Measurements from ENCODE around the gene SOHLH2.

The SOHLH2 gene

DNA sequence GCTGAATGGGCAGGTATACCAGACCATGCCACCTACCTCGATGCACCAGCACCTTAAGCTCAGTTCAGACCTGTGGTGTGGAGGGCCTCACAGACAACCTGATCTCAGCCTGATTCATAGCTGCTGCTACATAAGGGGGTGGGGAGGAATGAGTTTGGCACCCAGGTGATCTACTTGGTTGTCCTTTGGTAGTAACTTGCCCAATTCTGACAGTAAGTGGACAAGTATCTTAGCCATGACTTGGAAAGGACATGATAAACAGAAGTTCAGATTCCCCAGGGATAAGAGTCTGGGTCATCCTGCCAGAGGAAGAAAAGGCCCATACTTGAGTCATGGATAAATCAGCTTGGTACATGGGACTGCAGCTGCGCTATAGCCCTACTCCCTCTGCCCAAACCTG is 28.4 kb upstream of the SOHLH2 start:
- no peaks in the 10 kb centered on the region for H3K36me3 ChIP-seq (ENCODE audit: control insufficient read depth in 2 of 2, insufficient read depth in 2 of 2, low read length in 2 of 2)
- no peak overlapping the region for H3K27ac ChIP-seq (ENCODE audit: low read depth in 2 of 2, low read length in 2 of 2)
- peaks cover 0 to 2% of the 10 kb centered on the region in 2 donors for H3K9me3 ChIP-seq (ENCODE audit: control insufficient read depth in 2 of 2, low read length in 2 of 2)
- H3K27me3 ChIP-seq (ENCODE audit: control insufficient read depth in 2 of 2, insufficient read depth in 2 of 2, low read length in 2 of 2) = no peaks in the 10 kb centered on the region
- no peak overlapping the region for H3K9ac ChIP-seq (ENCODE audit: low read depth in 1 of 2, low read length in 2 of 2)
- no peak overlapping the region for H3K4me3 ChIP-seq (ENCODE audit: low read length in 2 of 2)
- H3K4me1 ChIP-seq (ENCODE audit: control insufficient read depth in 2 of 2, insufficient read depth in 2 of 2, low read length in 2 of 2) = no peaks in the 10 kb centered on the region

DNA sequence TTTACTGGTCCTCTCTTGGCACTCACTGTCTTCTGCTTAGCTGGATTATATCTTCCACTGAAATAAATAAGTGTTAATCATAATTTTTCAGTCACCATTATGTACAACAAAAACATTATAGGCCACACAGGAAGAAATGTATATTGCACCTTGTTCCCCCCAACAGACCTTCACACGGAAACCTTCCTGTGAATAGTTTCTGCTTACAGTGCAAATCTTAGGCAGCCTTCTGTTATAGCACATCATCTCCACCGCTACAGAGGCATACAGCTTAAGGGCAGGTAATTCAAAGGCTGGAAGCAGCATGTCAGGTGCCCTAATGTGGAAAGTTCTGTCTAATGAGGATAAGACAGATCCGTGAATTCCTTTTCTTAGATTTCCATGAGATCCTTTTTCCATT is 16.9 kb upstream of the SOHLH2 start:
- Histone ChIP-seq H3K27ac (ENCODE audit: low read depth in 2 of 2, low read length in 2 of 2) (no peak overlapping the region), H3K9me3 (ENCODE audit: control insufficient read depth in 2 of 2, low read length in 2 of 2) (peaks cover 0 to under 1% of the 10 kb centered on the region in 2 donors), H3K36me3 (ENCODE audit: control insufficient read depth in 2 of 2, insufficient read depth in 2 of 2, low read length in 2 of 2) (no peaks in the 10 kb centered on the region), H3K9ac (ENCODE audit: low read depth in 1 of 2, low read length in 2 of 2) (no peak overlapping the region), H3K4me1 (ENCODE audit: control insufficient read depth in 2 of 2, insufficient read depth in 2 of 2, low read length in 2 of 2) (no peaks in the 10 kb centered on the region), H3K27me3 (ENCODE audit: control insufficient read depth in 2 of 2, insufficient read depth in 2 of 2, low read length in 2 of 2) (no peaks in the 10 kb centered on the region), H3K4me3 (ENCODE audit: low read length in 2 of 2) (no peak overlapping the region)

- H3K27me3 ChIP-seq (ENCODE audit: control insufficient read depth in 2 of 2, insufficient read depth in 2 of 2, low read length in 2 of 2) = no peaks in the 10 kb centered on the region
- no peak overlapping the region for H3K4me3 ChIP-seq (ENCODE audit: low read length in 2 of 2)
- no peaks in the 10 kb centered on the region for H3K9me3 ChIP-seq (ENCODE audit: control insufficient read depth in 2 of 2, low read length in 2 of 2)
- no peak overlapping the region for H3K9ac ChIP-seq (ENCODE audit: low read depth in 1 of 2, low read length in 2 of 2)
- no peak overlapping the region for H3K27ac ChIP-seq (ENCODE audit: low read depth in 2 of 2, low read length in 2 of 2)
- H3K36me3 ChIP-seq (ENCODE audit: control insufficient read depth in 2 of 2, insufficient read depth in 2 of 2, low read length in 2 of 2) = no peaks in the 10 kb centered on the region
- no peaks in the 10 kb centered on the region for H3K4me1 ChIP-seq (ENCODE audit: control insufficient read depth in 2 of 2, insufficient read depth in 2 of 2, low read length in 2 of 2)
Observed at GRCh38 chr13:36224730-36225129, 10.4 kb upstream of the SOHLH2 start.

DNA sequence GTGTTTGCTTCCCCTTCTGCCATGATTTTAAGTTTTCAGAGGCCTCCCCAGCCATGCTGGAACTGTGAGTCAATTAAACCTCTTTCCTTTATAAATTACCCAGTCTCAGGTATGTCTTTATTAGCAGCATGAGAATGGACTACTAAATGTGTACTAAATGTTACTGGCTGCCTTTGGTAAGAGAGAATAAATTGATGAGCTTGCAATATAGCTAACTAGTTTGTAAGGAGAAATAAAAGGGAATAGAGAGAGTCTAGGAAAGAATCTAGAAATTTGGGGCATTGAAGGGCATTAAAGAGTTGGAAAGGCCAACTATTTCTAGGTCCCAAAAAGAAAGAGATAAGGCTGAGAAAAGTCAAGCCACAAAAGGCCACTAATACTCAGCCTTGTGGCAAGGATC is 5.5 kb upstream of the SOHLH2 start:
- no peak overlapping the region for H3K9ac ChIP-seq (ENCODE audit: low read depth in 1 of 2, low read length in 2 of 2)
- no peak overlapping the region for H3K27ac ChIP-seq (ENCODE audit: low read depth in 2 of 2, low read length in 2 of 2)
- no peaks in the 10 kb centered on the region for H3K36me3 ChIP-seq (ENCODE audit: control insufficient read depth in 2 of 2, insufficient read depth in 2 of 2, low read length in 2 of 2)
- no peaks in the 10 kb centered on the region for H3K4me1 ChIP-seq (ENCODE audit: control insufficient read depth in 2 of 2, insufficient read depth in 2 of 2, low read length in 2 of 2)
- no peaks in the 10 kb centered on the region for H3K9me3 ChIP-seq (ENCODE audit: control insufficient read depth in 2 of 2, low read length in 2 of 2)
- H3K27me3 ChIP-seq (ENCODE audit: control insufficient read depth in 2 of 2, insufficient read depth in 2 of 2, low read length in 2 of 2) = no peaks in the 10 kb centered on the region
- no peak overlapping the region for H3K4me3 ChIP-seq (ENCODE audit: low read length in 2 of 2)

- Histone ChIP-seq H3K4me3 (ENCODE audit: low read length in 2 of 2) (no peak overlapping the region), H3K4me1 (ENCODE audit: control insufficient read depth in 2 of 2, insufficient read depth in 2 of 2, low read length in 2 of 2) (no peaks in the 10 kb centered on the region), H3K9me3 (ENCODE audit: control insufficient read depth in 2 of 2, low read length in 2 of 2) (no peaks in the 10 kb centered on the region), H3K27ac (ENCODE audit: low read depth in 2 of 2, low read length in 2 of 2) (no peak overlapping the region), H3K9ac (ENCODE audit: low read depth in 1 of 2, low read length in 2 of 2) (no peak overlapping the region), H3K36me3 (ENCODE audit: control insufficient read depth in 2 of 2, insufficient read depth in 2 of 2, low read length in 2 of 2) (no peaks in the 10 kb centered on the region), H3K27me3 (ENCODE audit: control insufficient read depth in 2 of 2, insufficient read depth in 2 of 2, low read length in 2 of 2) (no peaks in the 10 kb centered on the region)
Observed at GRCh38 chr13:36217456-36217855, 3.1 kb upstream of the SOHLH2 start.

DNA sequence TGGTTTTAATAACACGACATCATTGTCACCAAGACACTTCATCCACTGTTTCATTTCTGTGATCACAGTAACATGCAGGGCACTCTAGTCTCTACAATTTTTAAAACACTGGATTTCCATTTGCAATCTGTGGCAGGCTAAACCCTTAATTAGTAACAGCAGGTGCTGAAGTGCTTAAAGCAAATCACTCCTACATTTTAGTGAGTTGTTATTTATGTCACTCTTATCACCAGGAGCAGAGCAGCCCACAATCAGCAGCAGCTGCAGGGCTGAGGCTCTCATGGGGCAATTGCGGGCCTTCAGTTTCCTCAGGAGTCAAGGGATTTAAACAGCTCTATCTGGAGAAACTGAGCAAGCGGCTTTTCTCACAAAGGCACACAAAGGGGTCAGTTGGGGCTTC is 1.6 kb downstream of the SOHLH2 start:
- no peaks in the 10 kb centered on the region for H3K27me3 ChIP-seq (ENCODE audit: control insufficient read depth in 2 of 2, insufficient read depth in 2 of 2, low read length in 2 of 2)
- H3K27ac ChIP-seq (ENCODE audit: low read depth in 2 of 2, low read length in 2 of 2) = no peak overlapping the region
- H3K4me1 ChIP-seq (ENCODE audit: control insufficient read depth in 2 of 2, insufficient read depth in 2 of 2, low read length in 2 of 2) = no peaks in the 10 kb centered on the region
- no peak overlapping the region for H3K4me3 ChIP-seq (ENCODE audit: low read length in 2 of 2)
- no peaks in the 10 kb centered on the region for H3K36me3 ChIP-seq (ENCODE audit: control insufficient read depth in 2 of 2, insufficient read depth in 2 of 2, low read length in 2 of 2)
- no peak overlapping the region for H3K9ac ChIP-seq (ENCODE audit: low read depth in 1 of 2, low read length in 2 of 2)
- H3K9me3 ChIP-seq (ENCODE audit: control insufficient read depth in 2 of 2, low read length in 2 of 2) = no peaks in the 10 kb centered on the region

DNA sequence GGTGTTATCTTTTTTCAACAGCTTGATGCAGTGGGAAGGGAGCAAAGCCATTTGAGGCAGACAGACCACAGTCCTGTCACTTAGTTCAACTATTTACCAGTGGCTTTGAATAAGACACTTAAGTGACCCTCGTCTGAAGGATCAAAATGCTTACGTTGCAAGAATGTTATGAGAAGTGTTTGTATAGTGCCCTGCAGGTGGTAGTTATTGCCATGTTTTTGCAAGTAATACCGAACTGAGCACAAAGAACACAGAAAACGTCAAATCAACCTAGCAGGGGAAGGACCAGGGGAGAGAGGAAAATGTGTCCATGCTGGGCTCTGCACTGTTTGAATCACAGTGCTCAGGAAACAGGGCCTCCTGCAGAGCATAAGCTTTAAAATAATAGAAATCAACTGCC is 2.8 kb downstream of the SOHLH2 start:
- Histone ChIP-seq H3K4me3 (ENCODE audit: low read length in 2 of 2) (no peak overlapping the region), H3K27me3 (ENCODE audit: control insufficient read depth in 2 of 2, insufficient read depth in 2 of 2, low read length in 2 of 2) (no peaks in the 10 kb centered on the region), H3K36me3 (ENCODE audit: control insufficient read depth in 2 of 2, insufficient read depth in 2 of 2, low read length in 2 of 2) (no peaks in the 10 kb centered on the region), H3K4me1 (ENCODE audit: control insufficient read depth in 2 of 2, insufficient read depth in 2 of 2, low read length in 2 of 2) (no peaks in the 10 kb centered on the region), H3K27ac (ENCODE audit: low read depth in 2 of 2, low read length in 2 of 2) (no peak overlapping the region), H3K9me3 (ENCODE audit: control insufficient read depth in 2 of 2, low read length in 2 of 2) (no peaks in the 10 kb centered on the region), H3K9ac (ENCODE audit: low read depth in 1 of 2, low read length in 2 of 2) (no peak overlapping the region)

DNA sequence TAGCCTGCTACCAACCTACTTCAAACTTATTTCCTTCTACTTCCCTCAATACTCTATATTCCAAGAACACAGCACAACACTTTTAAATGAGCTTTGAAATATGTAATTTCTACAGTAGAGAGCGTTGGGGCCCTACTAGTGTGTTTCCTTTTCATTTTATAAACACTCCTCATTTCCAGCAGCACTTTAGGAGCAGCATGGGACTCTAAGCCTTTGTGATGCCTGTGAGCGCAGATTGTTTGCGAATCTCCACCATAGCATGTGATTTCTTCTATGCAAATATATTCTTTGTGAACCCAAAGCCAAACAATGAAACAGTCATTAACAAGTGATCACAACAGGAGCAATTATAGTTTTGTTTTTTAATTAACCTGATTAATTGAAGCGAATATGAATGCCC is 3.6 kb downstream of the SOHLH2 start:
- no peaks in the 10 kb centered on the region for H3K36me3 ChIP-seq (ENCODE audit: control insufficient read depth in 2 of 2, insufficient read depth in 2 of 2, low read length in 2 of 2)
- no peaks in the 10 kb centered on the region for H3K4me1 ChIP-seq (ENCODE audit: control insufficient read depth in 2 of 2, insufficient read depth in 2 of 2, low read length in 2 of 2)
- H3K9ac ChIP-seq (ENCODE audit: low read depth in 1 of 2, low read length in 2 of 2) = no peak overlapping the region
- H3K27me3 ChIP-seq (ENCODE audit: control insufficient read depth in 2 of 2, insufficient read depth in 2 of 2, low read length in 2 of 2) = no peaks in the 10 kb centered on the region
- no peak overlapping the region for H3K27ac ChIP-seq (ENCODE audit: low read depth in 2 of 2, low read length in 2 of 2)
- no peak overlapping the region for H3K4me3 ChIP-seq (ENCODE audit: low read length in 2 of 2)
- no peaks in the 10 kb centered on the region for H3K9me3 ChIP-seq (ENCODE audit: control insufficient read depth in 2 of 2, low read length in 2 of 2)

- Histone ChIP-seq H3K9ac (ENCODE audit: low read depth in 1 of 2, low read length in 2 of 2) (no peak overlapping the region), H3K36me3 (ENCODE audit: control insufficient read depth in 2 of 2, insufficient read depth in 2 of 2, low read length in 2 of 2) (no peaks in the 10 kb centered on the region), H3K27ac (ENCODE audit: low read depth in 2 of 2, low read length in 2 of 2) (no peak overlapping the region), H3K9me3 (ENCODE audit: control insufficient read depth in 2 of 2, low read length in 2 of 2) (no peaks in the 10 kb centered on the region), H3K4me3 (ENCODE audit: low read length in 2 of 2) (no peak overlapping the region), H3K27me3 (ENCODE audit: control insufficient read depth in 2 of 2, insufficient read depth in 2 of 2, low read length in 2 of 2) (no peaks in the 10 kb centered on the region), H3K4me1 (ENCODE audit: control insufficient read depth in 2 of 2, insufficient read depth in 2 of 2, low read length in 2 of 2) (no peaks in the 10 kb centered on the region)
Observed at GRCh38 chr13:36207672-36208071, 6.7 kb downstream of the SOHLH2 start.

DNA sequence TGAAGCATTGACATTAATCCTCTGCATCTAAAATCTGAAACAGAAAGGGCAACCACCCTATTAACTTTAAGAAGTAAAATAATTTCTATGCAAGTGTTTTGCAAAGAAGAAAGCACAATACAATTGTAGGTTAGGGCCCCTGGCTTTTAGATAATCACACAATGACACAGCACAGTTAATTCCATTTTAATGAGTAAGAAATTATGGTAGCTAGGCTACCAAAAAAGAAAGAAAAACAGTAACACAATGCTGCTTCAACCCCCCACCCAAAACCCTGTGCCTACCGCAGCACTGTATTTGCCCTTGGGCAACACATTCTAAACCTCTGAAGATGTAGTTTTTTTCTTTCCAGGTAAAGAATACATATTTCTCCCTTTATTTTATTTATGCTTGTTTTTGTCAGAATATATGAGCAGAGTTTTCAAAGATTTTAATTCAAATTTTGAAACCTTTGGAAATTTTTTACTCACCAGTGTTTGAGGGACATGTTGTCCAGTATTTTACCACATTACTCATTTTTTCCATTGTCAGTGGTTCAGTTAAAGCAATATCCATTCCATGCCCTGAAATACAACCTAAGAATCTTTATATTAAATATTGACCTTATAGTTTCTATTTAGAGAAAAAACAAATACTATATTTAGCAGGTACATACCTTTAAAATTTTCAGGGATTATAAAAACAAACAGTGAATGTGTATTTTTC is 21.1 kb downstream of the SOHLH2 start:
- H3K27ac ChIP-seq (ENCODE audit: low read depth in 2 of 2, low read length in 2 of 2) = no peak overlapping the region
- no peaks in the 10 kb centered on the region for H3K27me3 ChIP-seq (ENCODE audit: control insufficient read depth in 2 of 2, insufficient read depth in 2 of 2, low read length in 2 of 2)
- no peaks in the 10 kb centered on the region for H3K9me3 ChIP-seq (ENCODE audit: control insufficient read depth in 2 of 2, low read length in 2 of 2)
- no peak overlapping the region for H3K4me3 ChIP-seq (ENCODE audit: low read length in 2 of 2)
- no peak overlapping the region for H3K9ac ChIP-seq (ENCODE audit: low read depth in 1 of 2, low read length in 2 of 2)
- no peaks in the 10 kb centered on the region for H3K4me1 ChIP-seq (ENCODE audit: control insufficient read depth in 2 of 2, insufficient read depth in 2 of 2, low read length in 2 of 2)
- no peaks in the 10 kb centered on the region for H3K36me3 ChIP-seq (ENCODE audit: control insufficient read depth in 2 of 2, insufficient read depth in 2 of 2, low read length in 2 of 2)

GRCh38 chr13:36192166-36192565 is 22.2 kb downstream of the SOHLH2 start:
- Histone ChIP-seq H3K9ac (ENCODE audit: low read depth in 1 of 2, low read length in 2 of 2) (no peak overlapping the region), H3K36me3 (ENCODE audit: control insufficient read depth in 2 of 2, insufficient read depth in 2 of 2, low read length in 2 of 2) (no peaks in the 10 kb centered on the region), H3K4me3 (ENCODE audit: low read length in 2 of 2) (no peak overlapping the region), H3K4me1 (ENCODE audit: control insufficient read depth in 2 of 2, insufficient read depth in 2 of 2, low read length in 2 of 2) (no peaks in the 10 kb centered on the region), H3K27ac (ENCODE audit: low read depth in 2 of 2, low read length in 2 of 2) (no peak overlapping the region), H3K9me3 (ENCODE audit: control insufficient read depth in 2 of 2, low read length in 2 of 2) (no peaks in the 10 kb centered on the region), H3K27me3 (ENCODE audit: control insufficient read depth in 2 of 2, insufficient read depth in 2 of 2, low read length in 2 of 2) (no peaks in the 10 kb centered on the region)
